Measurements from ENCODE around the gene LMX1A. TPM values are rescaled to one million over a fixed set of nuclear protein-coding genes. Genes with fewer than 3 reads are reported as not detected.

The LMX1A gene
- total and polyA plus RNA-seq, 7 donors: 0.04 to 1.2 (median 0.46) TPM; not detected in 2

DNA sequence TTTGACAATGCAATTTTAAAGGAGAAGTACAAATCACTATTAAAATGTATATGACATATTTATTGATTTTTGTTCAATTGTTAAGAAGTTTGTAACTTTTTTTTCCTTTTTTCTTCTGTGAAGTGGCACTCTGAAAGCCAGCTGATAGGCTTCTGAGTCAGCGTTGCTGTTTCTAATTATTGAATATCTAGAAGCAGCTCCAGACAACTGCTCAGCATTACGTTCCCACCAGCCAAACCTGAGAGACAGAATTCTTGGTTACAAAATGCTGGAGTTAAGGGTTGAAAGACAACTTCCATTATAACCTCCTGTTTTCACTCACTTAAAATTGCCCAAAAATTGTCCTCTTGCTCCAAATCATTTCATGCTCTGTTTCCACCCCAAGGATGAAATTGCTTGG, 31.4 kb upstream of the LMX1A start:
- intact Hi-C loops (cut with DNase I): no loop called here
- Histone ChIP-seq H3K4me3 (no peak overlapping the region), H3K9me3 (no peaks in the 10 kb centered on the region), H3K36me3 (no peaks in the 10 kb centered on the region), H3K4me1 (peaks cover 0 to 14% (median 9%) of the 10 kb centered on the region in 4 donors), H3K27ac (no peak overlapping the region), H3K27me3 (no peaks in the 10 kb centered on the region)
- 70 to 86% methylated on average over 2 of the region's 2 CpGs for WGBS, 2 donors
- TF ChIP-seq EP300 (IDR thresholded peaks at IDR 0.05): no peak
- TF ChIP-seq POLR2AphosphoS5 (IDR thresholded peaks at IDR 0.05): no peak
- no peak for TF ChIP-seq POLR2A (IDR thresholded peaks at IDR 0.05)
- no peak for TF ChIP-seq CTCF (IDR thresholded peaks at IDR 0.05)
- no peak for DNase-seq

GRCh38 chr1:165387505-165387904, 31.0 kb upstream of the LMX1A start:
- WGBS, 2 donors: 87 to 88% methylated on average over 2 of the region's 2 CpGs
- Histone ChIP-seq H3K4me3 (no peak overlapping the region), H3K27me3 (no peaks in the 10 kb centered on the region), H3K9me3 (no peaks in the 10 kb centered on the region), H3K27ac (no peak overlapping the region), H3K36me3 (no peaks in the 10 kb centered on the region), H3K4me1 (peaks cover 0 to 16% (median 11%) of the 10 kb centered on the region in 4 donors)
- intact Hi-C loops (cut with DNase I): no loop called here
- DNase-seq: no peak
- TF ChIP-seq POLR2AphosphoS5 (IDR thresholded peaks at IDR 0.05): no peak

DNA sequence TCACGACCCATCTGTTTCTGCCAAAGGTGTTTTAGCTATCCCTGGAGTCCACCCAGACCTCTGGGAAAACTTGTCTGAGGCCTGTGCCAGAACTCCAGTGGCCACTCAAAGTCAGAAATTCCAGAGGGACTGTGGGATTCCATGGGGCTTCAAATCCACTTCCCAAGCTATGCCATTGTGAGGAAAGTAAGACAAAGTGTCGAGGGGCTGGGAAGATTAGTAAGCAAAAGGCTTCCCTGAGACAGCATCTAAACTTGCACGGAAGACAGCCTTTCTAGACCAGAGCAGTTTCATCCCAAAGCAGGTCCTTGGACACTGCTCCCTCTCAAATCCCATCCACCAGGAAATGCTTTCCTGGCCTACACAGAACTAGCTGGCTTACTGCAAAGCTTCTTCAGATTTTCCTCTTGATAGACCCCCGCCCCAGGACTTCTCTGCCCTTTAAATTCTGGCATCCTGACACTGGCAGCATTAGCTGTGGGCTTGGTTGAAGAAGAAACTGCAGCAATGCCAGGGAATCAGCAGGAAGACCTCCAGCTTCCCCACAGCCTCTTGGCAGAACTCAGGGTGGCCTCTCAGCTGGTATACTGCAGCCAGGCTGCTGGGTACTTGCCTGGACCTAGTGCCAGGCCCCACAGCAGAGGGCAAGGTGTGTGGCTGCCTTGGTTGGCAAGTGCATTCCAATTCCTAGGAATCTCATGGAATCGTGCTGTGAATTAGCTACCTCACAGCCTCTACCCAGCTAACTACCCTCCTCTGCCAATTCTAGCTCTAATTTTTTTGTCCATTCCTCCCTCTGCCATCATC, 27.3 kb upstream of the LMX1A start:
- H3K27ac ChIP-seq: peak overlapping the region; percentile 5 to 74 (median 48)
- DNase-seq: no peak
- no peaks in the 10 kb centered on the region for H3K27me3 ChIP-seq
- no peaks in the 10 kb centered on the region for H3K36me3 ChIP-seq
- WGBS, 2 donors: 79% methylated on average over 5 of the region's 5 CpGs
- no peak for TF ChIP-seq CTCF (IDR thresholded peaks at IDR 0.05)
- no peak for TF ChIP-seq EP300 (IDR thresholded peaks at IDR 0.05)
- TF ChIP-seq POLR2AphosphoS5 (IDR thresholded peaks at IDR 0.05): no peak
- TF ChIP-seq POLR2A (IDR thresholded peaks at IDR 0.05): no peak
- H3K9me3 ChIP-seq: no peaks in the 10 kb centered on the region
- intact Hi-C loops (cut with DNase I): no loop called here
- no peak overlapping the region for H3K4me3 ChIP-seq
- peaks cover 0 to 16% (median 11%) of the 10 kb centered on the region in 4 donors for H3K4me1 ChIP-seq

DNA sequence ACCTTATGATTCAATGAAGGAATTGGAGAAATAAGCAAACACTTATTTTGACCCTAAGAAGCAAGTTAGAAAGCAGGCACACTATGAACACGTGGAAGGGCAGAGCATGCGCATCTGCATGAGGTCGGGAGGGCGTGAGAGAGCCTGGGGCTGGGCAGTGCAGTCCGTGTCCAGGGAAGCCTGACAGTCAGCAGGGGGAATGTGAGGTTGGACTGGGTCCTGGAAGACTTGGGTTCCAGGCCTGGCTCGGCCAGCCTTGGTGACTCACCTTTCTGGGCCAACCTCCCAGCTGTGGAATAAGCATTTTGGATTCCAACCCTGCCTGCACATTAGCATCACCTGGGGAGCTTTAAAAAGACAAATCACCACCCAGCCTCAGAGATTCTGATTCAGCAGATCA, 26.6 kb upstream of the LMX1A start:
- no peaks in the 10 kb centered on the region for H3K36me3 ChIP-seq
- DNase-seq: peak; percentile 85
- H3K4me3 ChIP-seq: no peak overlapping the region
- 76 to 85% methylated on average over 6 of the region's 6 CpGs for WGBS, 2 donors
- TF ChIP-seq EP300 (IDR thresholded peaks at IDR 0.05) (peak in 1 of 4 donors; percentile 9), POLR2AphosphoS5 (IDR thresholded peaks at IDR 0.05) (peak in 1 of 4 donors; percentile 34), CTCF (IDR thresholded peaks at IDR 0.05) (no peak)
- H3K9me3 ChIP-seq: no peaks in the 10 kb centered on the region
- H3K27ac ChIP-seq: peak overlapping the region; percentile 25 to 74 (median 52)
- intact Hi-C loops (cut with DNase I): no loop called here
- H3K27me3 ChIP-seq: no peaks in the 10 kb centered on the region
- peaks cover 0 to 16% (median 11%) of the 10 kb centered on the region in 4 donors for H3K4me1 ChIP-seq

- Histone ChIP-seq H3K27me3 (no peaks in the 10 kb centered on the region), H3K4me1 (peaks cover 0 to 18% (median 12%) of the 10 kb centered on the region in 4 donors), H3K4me3 (no peak overlapping the region), H3K9me3 (no peaks in the 10 kb centered on the region), H3K27ac (no peak overlapping the region), H3K36me3 (no peaks in the 10 kb centered on the region)
- WGBS, 2 donors: 73 to 86% methylated on average over 6 of the region's 6 CpGs
- no peak for DNase-seq
- TF ChIP-seq EP300 (IDR thresholded peaks at IDR 0.05) (no peak), POLR2A (IDR thresholded peaks at IDR 0.05) (no peak)
- intact Hi-C loops (cut with DNase I): no loop called here
Measured at GRCh38 chr1:165381745-165382505, 25.4 kb upstream of the LMX1A start.

All from sigmoid colon (tissue), 7 donors.